ENCODE results near the gene TSPYL1. TPM values are rescaled to one million over a fixed set of nuclear protein-coding genes. Genes with fewer than 3 reads are reported as not detected.

Gene TSPYL1
- total RNA-seq, 2 donors from 2014 or later = 60.0 to 74.9 TPM

DNA sequence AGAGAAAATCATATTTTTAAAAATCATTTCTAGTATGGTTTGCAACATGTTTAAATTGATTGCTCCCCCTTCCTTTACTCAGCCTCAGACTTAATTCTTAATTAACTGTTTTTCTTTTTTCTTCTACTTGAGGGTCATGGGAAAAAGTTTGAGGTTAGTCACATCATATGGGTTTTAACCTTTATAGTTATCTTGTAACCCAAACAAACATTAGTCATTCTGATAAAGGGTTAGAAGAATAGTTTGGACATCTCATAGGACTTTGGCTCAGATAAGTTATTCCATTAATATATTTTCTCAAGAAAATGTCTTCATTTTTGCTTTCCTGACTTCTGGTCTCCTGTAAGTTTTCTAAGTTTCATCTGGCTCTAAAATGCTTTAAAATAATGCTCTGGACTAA, 34.5 kb upstream of the TSPYL1 start:
- Histone ChIP-seq H3K36me3 (no peaks in the 10 kb centered on the region), H3K4me3 (no peak overlapping the region), H3K9me3 (no peaks in the 10 kb centered on the region), H3K27ac (no peak overlapping the region), H3K27me3 (replicated peaks; ENCODE audit: insufficient read depth) (no peaks in the 10 kb centered on the region), H3K4me1 (ENCODE audit: control insufficient read depth in 1 of 2, low read depth in 2 of 2) (peaks cover 0 to 16% of the 10 kb centered on the region in 2 donors)
- DNase-seq (ENCODE audit: low spot score) (no peak), ATAC-seq (ENCODE audit: insufficient number of reproducible peaks, low FRiP score, low read depth) (no peak)
- TF ChIP-seq CTCF (IDR thresholded peaks at IDR 0.05) = no peak

DNA sequence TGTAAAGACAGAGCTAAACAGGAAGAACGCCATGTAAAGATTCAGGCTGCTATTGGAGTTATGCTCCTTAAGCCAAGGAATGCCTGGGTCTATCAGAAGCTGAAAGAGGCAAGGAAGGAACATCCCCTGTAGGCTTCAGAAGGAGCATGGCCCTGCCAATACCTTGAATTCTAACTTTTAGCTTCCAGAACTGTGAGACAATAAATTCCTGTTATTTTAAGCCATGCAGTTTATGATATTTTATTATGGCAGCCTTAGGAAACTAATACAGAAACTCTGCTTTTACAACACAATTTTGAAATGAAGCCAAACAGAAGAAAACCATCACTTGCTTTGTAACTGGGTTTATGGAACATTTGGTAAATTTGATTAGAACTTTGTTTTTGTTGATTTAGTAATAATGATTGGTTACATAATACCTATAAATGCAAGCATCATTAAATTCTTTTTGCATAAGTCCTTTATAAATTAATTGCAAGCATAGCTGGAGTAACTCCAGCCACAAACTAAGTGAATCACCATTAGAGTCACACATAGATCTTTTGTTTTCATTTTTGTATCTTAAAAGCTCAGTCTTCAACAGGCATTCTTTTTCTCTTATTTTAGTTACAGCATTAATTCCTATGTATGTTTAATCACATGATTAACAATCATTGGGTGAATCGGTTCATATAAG, 33.5 kb upstream of the TSPYL1 start:
- Histone ChIP-seq H3K36me3 (no peaks in the 10 kb centered on the region), H3K27ac (no peak overlapping the region), H3K4me3 (no peak overlapping the region), H3K9me3 (no peaks in the 10 kb centered on the region), H3K4me1 (ENCODE audit: control insufficient read depth in 1 of 2, low read depth in 2 of 2) (peaks cover 0 to 16% of the 10 kb centered on the region in 2 donors), H3K27me3 (replicated peaks; ENCODE audit: insufficient read depth) (no peaks in the 10 kb centered on the region)
- TF ChIP-seq CTCF (IDR thresholded peaks at IDR 0.05) = no peak
- no peak for DNase-seq (ENCODE audit: low spot score)
- ATAC-seq (ENCODE audit: insufficient number of reproducible peaks, low FRiP score, low read depth) = no peak

DNA sequence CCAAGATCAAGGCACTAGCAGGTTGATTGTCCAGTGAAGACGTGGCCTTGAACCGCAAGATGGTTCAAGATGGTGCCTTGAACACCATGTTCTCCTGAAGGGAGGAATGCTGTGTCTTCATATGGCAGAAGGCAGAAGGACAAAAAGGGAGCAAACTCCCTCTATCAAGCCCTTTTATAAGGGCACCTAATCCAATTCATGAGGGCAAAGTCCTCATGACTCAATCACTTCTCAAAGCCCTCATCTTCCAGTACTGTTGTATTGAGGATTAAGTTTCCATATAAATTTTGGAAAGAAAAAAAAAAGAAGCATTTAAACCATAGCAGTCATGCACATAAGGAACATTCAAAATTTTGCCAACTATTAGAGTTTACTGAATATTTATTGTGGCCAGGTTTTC, 29.9 kb upstream of the TSPYL1 start:
- Histone ChIP-seq H3K4me1 (ENCODE audit: control insufficient read depth in 1 of 2, low read depth in 2 of 2) (peaks cover 0 to 15% of the 10 kb centered on the region in 2 donors), H3K27me3 (replicated peaks; ENCODE audit: insufficient read depth) (no peaks in the 10 kb centered on the region), H3K9me3 (no peaks in the 10 kb centered on the region), H3K4me3 (no peak overlapping the region), H3K27ac (no peak overlapping the region), H3K36me3 (no peaks in the 10 kb centered on the region)
- ATAC-seq (ENCODE audit: insufficient number of reproducible peaks, low FRiP score, low read depth) (no peak), DNase-seq (ENCODE audit: low spot score) (no peak)
- TF ChIP-seq CTCF (IDR thresholded peaks at IDR 0.05) = no peak

DNA sequence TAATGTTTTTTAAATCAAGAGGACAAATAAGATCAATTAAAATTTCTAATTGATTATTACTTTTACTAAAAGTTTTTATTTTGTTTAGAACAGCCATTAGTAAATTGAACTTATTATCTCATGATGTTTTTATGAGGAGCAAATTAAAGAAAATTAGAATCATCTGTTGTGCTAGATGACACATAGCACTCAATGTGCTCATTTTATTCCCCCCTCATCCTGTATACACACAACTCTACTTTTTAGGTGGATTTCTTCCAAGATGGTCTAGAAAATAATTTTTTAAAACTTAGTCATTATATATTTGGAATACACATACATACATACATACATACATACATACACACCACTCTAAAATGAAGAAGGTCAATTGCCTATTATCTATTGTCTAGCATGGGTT, 29.3 kb upstream of the TSPYL1 start:
- no peak for TF ChIP-seq CTCF (IDR thresholded peaks at IDR 0.05)
- ATAC-seq (ENCODE audit: insufficient number of reproducible peaks, low FRiP score, low read depth) = no peak
- Histone ChIP-seq H3K4me3 (no peak overlapping the region), H3K9me3 (no peaks in the 10 kb centered on the region), H3K4me1 (ENCODE audit: control insufficient read depth in 1 of 2, low read depth in 2 of 2) (peaks cover 0 to 8% of the 10 kb centered on the region in 2 donors), H3K27ac (no peak overlapping the region), H3K27me3 (replicated peaks; ENCODE audit: insufficient read depth) (no peaks in the 10 kb centered on the region), H3K36me3 (no peaks in the 10 kb centered on the region)
- no peak for DNase-seq (ENCODE audit: low spot score)

DNA sequence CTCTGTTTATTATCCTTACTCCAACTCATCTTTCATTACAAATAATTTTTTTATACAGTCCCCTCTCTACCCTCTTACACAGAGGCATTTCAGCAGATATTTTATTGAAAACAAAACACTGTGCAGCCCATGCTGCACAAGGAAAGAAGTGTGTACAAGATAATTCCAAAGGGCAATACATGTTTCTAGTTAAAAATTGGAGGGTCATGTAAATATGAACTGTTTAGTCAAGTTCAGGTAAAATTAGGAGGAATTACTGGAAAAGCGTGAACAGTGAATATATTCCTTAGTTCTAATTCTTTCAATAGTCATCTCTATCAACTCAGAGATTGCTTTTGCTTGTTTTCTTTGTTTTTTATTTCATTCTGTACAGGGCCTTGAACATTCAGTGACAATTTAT, 27.9 kb upstream of the TSPYL1 start:
- ATAC-seq (ENCODE audit: insufficient number of reproducible peaks, low FRiP score, low read depth) (no peak), DNase-seq (ENCODE audit: low spot score) (no peak)
- Histone ChIP-seq H3K36me3 (no peaks in the 10 kb centered on the region), H3K4me3 (no peak overlapping the region), H3K9me3 (no peaks in the 10 kb centered on the region), H3K27ac (no peak overlapping the region), H3K4me1 (ENCODE audit: control insufficient read depth in 1 of 2, low read depth in 2 of 2) (no peaks in the 10 kb centered on the region), H3K27me3 (replicated peaks; ENCODE audit: insufficient read depth) (no peaks in the 10 kb centered on the region)
- TF ChIP-seq CTCF (IDR thresholded peaks at IDR 0.05) = no peak

Measured in thoracic aorta (tissue), 2 donors.